GM12875 (cell line): Measurements from ENCODE around the gene FREM1.

Experiments used
- H3K4me3 ChIP-seq: one replicate; pipeline ENCODE4 v1.5.1; 2011; ENCODE audit warnings: low read depth, low read length, control low read depth
- CTCF ChIP-seq: IDR thresholded peaks from 2 replicates; pipeline ENCODE4 v1.5.1; 2011; ENCODE audit warnings: low read depth, mild to moderate bottlenecking, control low read depth, inconsistent platforms, low read length, moderate library complexity, borderline replicate concordance; ENCODE audit not compliant: insufficient read depth

The FREM1 gene

GRCh38 chr9:14756291-14756690 lies 153.9 kb downstream of the FREM1 start:
- TF ChIP-seq CTCF: no peak
- H3K4me3 ChIP-seq: no peak overlapping the region

- H3K4me3 ChIP-seq: no peak overlapping the region
- TF ChIP-seq CTCF: no peak
Measured at GRCh38 chr9:14752871-14753270, 157.4 kb downstream of the FREM1 start.

GRCh38 chr9:14752271-14752670 lies 158.0 kb downstream of the FREM1 start:
- no peak overlapping the region for H3K4me3 ChIP-seq
- no peak for TF ChIP-seq CTCF

- no peak overlapping the region for H3K4me3 ChIP-seq
- TF ChIP-seq CTCF: no peak
Measured at GRCh38 chr9:14750821-14751220, 159.4 kb downstream of the FREM1 start.

GRCh38 chr9:14749741-14750211 lies 160.5 kb downstream of the FREM1 start:
- H3K4me3 ChIP-seq: no peak overlapping the region
- TF ChIP-seq CTCF: no peak

- H3K4me3 ChIP-seq: no peak overlapping the region
- no peak for TF ChIP-seq CTCF
Measured at GRCh38 chr9:14748373-14748772, 161.9 kb downstream of the FREM1 start.

GRCh38 chr9:14747111-14747510 lies 163.1 kb downstream of the FREM1 start:
- H3K4me3 ChIP-seq: no peak overlapping the region
- TF ChIP-seq CTCF: no peak
